Activated CD4-positive, alpha-beta memory T cell treated with anti-CD3 and anti-CD28 coated beads for 36 hours (primary cell): Measurements from ENCODE around the gene INSIG2. TPM values are rescaled to one million over a fixed set of nuclear protein-coding genes. Genes with fewer than 3 reads are reported as not detected.

Source experiments
- CTCF ChIA-PET: fragments of 350-600 bp; sonication (Branson Sonifier 250); formaldehyde crosslinking; loops from one replicate; lab custom pipeline; 2021; ENCODE audit warnings: antibody characterized with exemption, inconsistent platforms; lab: Charles Lee
- POLR2A ChIA-PET: fragments of 350-600 bp; sonication (Branson Sonifier 250); formaldehyde crosslinking; loops from one replicate; lab custom pipeline; 2021; ENCODE audit warnings: antibody characterized with exemption; lab: Charles Lee
- DNase-seq: peaks from one replicate; pipeline ENCODE4 v3.0.0-alpha.2; 2020
- H3K27ac Mint-ChIP-seq: one replicate; pipeline ENCODE4 v1.8.0; 2021; ENCODE audit warnings: mixed read lengths
- H3K27me3 Mint-ChIP-seq: one replicate; pipeline ENCODE4 v1.8.0; 2021; ENCODE audit warnings: mixed read lengths
- H3K36me3 Mint-ChIP-seq: one replicate; pipeline ENCODE4 v1.8.0; 2021; ENCODE audit warnings: mixed read lengths
- H3K4me1 Mint-ChIP-seq: one replicate; pipeline ENCODE4 v1.8.0; 2021; ENCODE audit warnings: low read depth, mixed read lengths
- H3K4me3 Mint-ChIP-seq: one replicate; pipeline ENCODE4 v1.8.0; 2021; ENCODE audit warnings: mild to moderate bottlenecking, mixed read lengths
- H3K9me3 Mint-ChIP-seq: one replicate; pipeline ENCODE4 v1.8.0; 2021; ENCODE audit warnings: mixed read lengths
- intact Hi-C: fragments of 100-400 bp; cut with micrococcal nuclease; formaldehyde crosslinking; loops from one replicate; pipeline ENCODE4 v1.15.1; 2023
- total RNA-seq, 2 experiments: library from RNA; stranded (reverse); gene quantifications; one replicate each; pipeline ENCODE4 v1.2.3, GENCODE V29; 2021

The INSIG2 gene
- total RNA-seq = 10 to 100 TPM; 35.0 to 40.2 TPM

DNA sequence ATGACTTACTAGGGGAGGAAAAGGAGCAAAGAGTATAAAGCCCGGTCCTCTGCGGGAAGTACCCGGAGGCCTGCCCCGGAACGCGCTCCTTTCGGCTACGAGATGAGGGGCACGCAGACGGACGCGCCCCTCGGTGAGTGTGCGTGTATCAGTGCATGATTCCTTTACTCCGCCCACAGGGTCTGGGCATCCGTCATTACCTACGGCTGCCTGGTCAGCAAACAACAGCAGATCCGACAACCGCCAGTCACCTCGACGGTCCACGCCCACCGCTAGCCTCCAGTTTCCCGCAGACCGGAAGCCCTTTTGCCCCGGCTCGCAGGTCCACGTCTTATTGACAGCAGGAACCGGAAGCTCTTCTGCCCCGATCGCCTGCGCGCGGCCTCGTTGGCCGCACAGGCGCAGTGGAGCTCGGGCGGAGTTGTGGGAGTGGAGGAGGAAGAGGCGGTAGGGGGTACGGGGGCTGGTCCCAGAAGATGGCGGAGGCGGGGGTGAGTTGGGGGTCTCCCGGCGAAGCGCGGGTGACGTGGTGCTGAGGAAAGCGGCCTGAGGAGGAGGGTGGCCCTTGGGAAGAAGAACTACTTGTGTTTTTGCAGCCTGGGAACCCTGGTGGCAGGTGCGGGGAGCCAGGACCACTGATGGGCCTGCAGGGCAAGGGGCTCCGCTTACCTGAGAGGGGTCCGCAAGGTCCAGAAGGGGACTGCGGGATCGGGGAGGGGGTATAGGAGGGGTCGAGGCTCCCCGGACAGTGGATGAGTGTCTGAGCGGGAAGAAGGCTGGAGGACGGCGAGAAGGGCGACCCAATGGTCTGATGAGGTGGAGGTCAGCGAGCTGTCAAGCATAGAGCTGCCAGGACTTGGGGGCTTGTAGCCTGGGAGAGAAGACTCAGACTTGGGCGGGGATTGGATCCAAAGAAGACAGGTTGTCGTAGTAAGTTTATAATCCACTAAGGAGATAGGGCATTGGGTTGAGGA is at the start of gene INSIG2:
Gene INSIG2 (plus strand): TSS at position 421 of the 974 bp plus-strand sequence. CDS start 8,086 bp downstream, outside the sequence.
- Mint-ChIP-seq H3K9me3 (no peaks in the 10 kb centered on the region), H3K27ac (peak within 1 kb of the TSS; percentile 85), H3K4me1 (peaks cover 21% of the 10 kb centered on the region), H3K4me3 (peak within 1 kb of the TSS; percentile 89), H3K27me3 (peaks cover 2% of the 10 kb centered on the region), H3K36me3 (peaks cover 1% of the 10 kb centered on the region)
- intact Hi-C loops = loop anchor here (1.0 to 2.0 kb wide), 7 partner anchors 43 to 274 kb away; partner anchors contain the start of genes CCDC93 and DDX18
- peak; percentile 96 for DNase-seq
- POLR2A ChIA-PET = interaction anchor here (0.9 to 1.6 kb wide), 4 partner anchors 10 to 88 kb away, joined by 4 to 6 read pairs (median 4); partner anchors contain the start of gene CCDC93
- CTCF ChIA-PET = interaction anchor here (0.6 to 2.8 kb wide), 10 partner anchors 10 to 274 kb away, joined by 3 to 21 read pairs (median 5); partner anchors contain the start of gene DDX18

DNA sequence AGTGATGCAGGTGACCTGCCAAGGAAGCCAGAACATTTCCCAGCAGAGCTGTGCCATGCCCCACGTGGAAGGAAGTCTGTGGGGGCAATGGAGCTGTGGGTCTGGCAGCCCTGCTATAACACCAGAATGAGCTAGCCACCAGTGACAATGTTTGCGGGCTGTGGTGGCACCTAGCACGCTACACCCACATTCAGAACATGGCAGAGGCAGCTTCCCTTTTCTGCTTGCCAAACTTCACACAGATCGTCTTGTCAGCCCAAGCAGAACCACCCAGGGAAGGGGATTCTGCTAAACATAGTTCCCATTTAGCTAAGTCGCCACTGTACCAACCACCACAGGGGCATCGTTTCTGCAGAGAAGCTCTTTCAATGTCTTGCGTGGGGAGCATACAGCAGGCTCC is 47.4 kb upstream of the INSIG2 start:
- ChIA-PET POLR2A (no interaction called here), CTCF (interaction anchor here (0.9 to 1.6 kb wide), 3 partner anchors 8 to 20 kb away, joined by 3 to 4 read pairs (median 4); no protein-coding TSS in a partner anchor)
- H3K4me3 Mint-ChIP-seq = no peak overlapping the region
- DNase-seq = no peak
- H3K27ac Mint-ChIP-seq = no peak overlapping the region
- intact Hi-C loops = loop anchor here (10.0 kb wide), 1 partner anchor 274 kb away; no protein-coding TSS in a partner anchor
- peaks cover 8% of the 10 kb centered on the region for H3K4me1 Mint-ChIP-seq
- peaks cover 2% of the 10 kb centered on the region for H3K36me3 Mint-ChIP-seq
- H3K9me3 Mint-ChIP-seq = peaks cover 6% of the 10 kb centered on the region
- H3K27me3 Mint-ChIP-seq = peaks cover 38% of the 10 kb centered on the region

DNA sequence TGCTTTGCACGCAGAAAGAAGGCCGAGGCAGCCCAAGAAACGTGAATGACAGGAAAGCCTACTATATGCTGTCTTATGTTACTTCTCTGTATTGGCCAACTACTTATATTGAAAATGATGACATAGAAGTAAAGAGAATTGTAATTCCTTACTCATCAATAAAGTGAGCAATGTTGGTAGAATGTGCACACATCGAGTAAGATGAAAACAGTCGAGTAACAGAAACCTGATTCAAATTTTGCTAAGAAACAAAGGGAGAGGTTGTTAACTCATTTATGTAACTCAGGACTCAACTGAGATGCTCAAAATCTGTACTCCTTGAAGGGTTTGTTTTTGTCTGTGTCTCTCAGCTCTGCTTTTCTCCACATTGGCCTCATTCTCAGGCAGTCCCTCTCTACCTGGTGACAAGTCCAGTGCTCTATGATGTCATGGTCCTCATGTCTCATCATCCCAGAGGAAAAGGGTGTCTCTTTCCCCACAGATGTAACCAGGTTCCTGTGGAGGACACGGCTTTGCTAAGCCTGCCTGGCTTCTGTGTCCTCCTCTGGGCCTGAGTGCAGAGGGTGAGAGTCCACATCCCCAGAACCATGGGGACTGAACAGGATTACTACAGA is 44.1 kb upstream of the INSIG2 start:
- no peaks in the 10 kb centered on the region for H3K36me3 Mint-ChIP-seq
- peaks cover 10% of the 10 kb centered on the region for H3K4me1 Mint-ChIP-seq
- H3K27ac Mint-ChIP-seq = peak overlapping the region; percentile 71
- no peaks in the 10 kb centered on the region for H3K9me3 Mint-ChIP-seq
- ChIA-PET POLR2A (no interaction called here), CTCF (interaction anchor here (1.1 to 4.4 kb wide), 2 partner anchors 11 to 59 kb away, joined by 3 to 46 read pairs; no protein-coding TSS in a partner anchor)
- no peak overlapping the region for H3K4me3 Mint-ChIP-seq
- intact Hi-C loops = loop anchor here (1.0 to 10.0 kb wide), 3 partner anchors 16 to 271 kb away; partner anchors contain the start of gene INSIG2
- H3K27me3 Mint-ChIP-seq = peaks cover 34% of the 10 kb centered on the region
- peak; percentile 14 for DNase-seq

DNA sequence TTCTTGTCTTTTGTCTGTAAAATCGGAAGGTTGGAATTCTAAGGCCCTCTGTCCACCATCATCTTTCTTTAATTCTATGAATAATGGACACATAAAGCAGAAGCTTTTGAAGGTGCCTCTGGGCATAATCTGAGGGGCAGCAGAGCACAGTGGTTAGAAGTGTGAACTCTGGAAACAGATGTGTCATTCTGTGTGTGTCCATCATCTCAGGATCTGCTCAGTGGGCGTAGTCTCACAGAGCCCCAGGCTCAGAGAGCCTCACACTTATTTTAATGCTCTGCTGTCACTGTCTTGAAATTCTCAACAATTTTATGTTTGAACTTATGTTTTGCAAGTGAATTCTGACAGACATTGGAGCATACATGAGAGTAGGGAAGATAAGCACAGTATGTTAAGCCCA is 43.4 kb upstream of the INSIG2 start:
- intact Hi-C loops = loop anchor here (1.0 to 10.0 kb wide), 6 partner anchors 15 to 357 kb away; partner anchors contain the start of gene INSIG2
- no peaks in the 10 kb centered on the region for H3K9me3 Mint-ChIP-seq
- CTCF ChIA-PET = interaction anchor here (4.4 kb wide), 1 partner anchor 11 kb away, joined by 46 read pairs; no protein-coding TSS in a partner anchor
- peak overlapping the region; percentile 71 for H3K27ac Mint-ChIP-seq
- peak; percentile 12 for DNase-seq
- H3K27me3 Mint-ChIP-seq = peaks cover 33% of the 10 kb centered on the region
- no peaks in the 10 kb centered on the region for H3K36me3 Mint-ChIP-seq
- POLR2A ChIA-PET = no interaction called here
- H3K4me3 Mint-ChIP-seq = no peak overlapping the region
- peaks cover 10% of the 10 kb centered on the region for H3K4me1 Mint-ChIP-seq

DNA sequence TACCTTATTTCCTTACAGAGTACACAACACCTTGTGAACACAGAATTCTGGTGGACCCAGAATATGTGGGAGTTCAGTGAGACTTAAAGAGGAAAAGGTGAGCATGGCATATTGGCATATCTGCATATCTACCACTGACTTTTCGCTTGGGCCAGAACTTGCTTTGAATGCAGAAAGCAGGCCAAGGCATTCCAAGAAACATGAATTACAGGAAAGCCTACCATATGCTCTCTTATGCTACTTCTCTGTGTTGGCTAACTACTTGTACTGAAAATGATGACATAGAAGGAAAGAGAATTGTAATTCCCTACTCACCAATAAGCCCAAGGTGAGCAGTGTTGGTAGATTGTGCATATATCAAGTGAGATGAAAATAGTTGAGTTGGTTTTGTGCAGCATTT is 43.0 kb upstream of the INSIG2 start:
- POLR2A ChIA-PET = no interaction called here
- Mint-ChIP-seq H3K36me3 (no peaks in the 10 kb centered on the region), H3K27me3 (peaks cover 34% of the 10 kb centered on the region), H3K4me1 (peaks cover 10% of the 10 kb centered on the region), H3K27ac (peak overlapping the region; percentile 71), H3K4me3 (no peak overlapping the region), H3K9me3 (no peaks in the 10 kb centered on the region)
- intact Hi-C loops = loop anchor here (2.0 to 10.0 kb wide), 5 partner anchors 44 to 357 kb away; partner anchors contain the start of gene INSIG2
- no peak for DNase-seq
- CTCF ChIA-PET = interaction anchor here (0.6 to 4.4 kb wide), 5 partner anchors 12 to 810 kb away, joined by 3 to 46 read pairs (median 5); no protein-coding TSS in a partner anchor

DNA sequence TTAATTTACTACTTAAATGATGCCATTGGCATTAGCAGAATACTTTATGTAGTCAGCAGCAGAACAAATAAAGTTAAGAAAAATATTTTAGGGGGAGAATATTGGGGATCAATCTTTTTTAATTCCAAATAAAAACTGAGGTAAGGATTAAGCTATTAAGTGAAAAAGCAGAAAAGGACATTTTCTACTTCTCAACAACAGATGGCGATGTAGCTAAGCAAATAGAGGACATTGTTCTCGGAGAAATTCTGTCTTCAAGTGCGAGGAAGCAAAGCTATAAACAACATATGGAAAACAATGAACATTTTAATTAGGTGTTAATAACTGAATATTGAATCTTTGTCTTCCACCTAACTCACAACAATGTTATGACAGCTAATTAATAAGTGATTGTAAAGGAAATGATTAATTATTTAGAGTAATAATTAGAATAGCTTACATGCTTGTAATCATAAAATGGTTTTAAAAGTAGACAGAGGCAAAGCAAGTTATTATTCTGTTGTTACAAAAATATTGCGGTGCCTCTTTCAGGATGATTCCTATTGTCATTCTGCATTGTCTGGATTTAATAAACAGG is 41.5 kb upstream of the INSIG2 start:
- ChIA-PET CTCF (interaction anchor here (0.6 to 4.4 kb wide), 42 partner anchors 8 to 1430 kb away, joined by 3 to 46 read pairs (median 4); partner anchors contain the start of genes DDX18 and INSIG2), POLR2A (no interaction called here)
- Mint-ChIP-seq H3K9me3 (no peaks in the 10 kb centered on the region), H3K4me1 (peaks cover 10% of the 10 kb centered on the region), H3K27ac (no peak overlapping the region), H3K27me3 (peaks cover 39% of the 10 kb centered on the region), H3K4me3 (no peak overlapping the region), H3K36me3 (no peaks in the 10 kb centered on the region)
- no peak for DNase-seq
- intact Hi-C loops = loop anchor here (1.0 to 10.0 kb wide), 5 partner anchors 141 to 809 kb away; no protein-coding TSS in a partner anchor

DNA sequence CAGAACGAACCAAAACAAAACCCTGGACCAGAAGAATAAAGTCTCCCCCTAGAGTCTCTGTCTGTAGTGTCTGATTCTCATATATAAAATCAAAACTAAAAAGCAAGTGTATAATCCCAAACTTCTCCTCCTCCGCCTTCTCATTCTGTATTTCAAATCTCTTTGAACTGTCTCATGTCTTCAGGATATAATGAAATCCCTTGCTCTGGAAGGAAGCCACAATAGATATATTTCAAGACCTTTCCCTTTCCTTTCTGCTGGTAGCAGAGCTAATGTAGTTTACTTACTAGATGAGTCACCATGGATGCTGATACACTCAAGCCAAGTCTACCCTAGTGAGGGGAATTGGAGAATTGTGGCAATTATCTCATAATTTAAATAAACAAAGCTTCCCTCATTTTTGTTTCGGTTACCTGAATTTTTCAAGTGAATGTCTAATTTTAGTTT is 40.9 kb upstream of the INSIG2 start:
- intact Hi-C loops = loop anchor here (1.0 to 10.0 kb wide), 5 partner anchors 140 to 808 kb away; no protein-coding TSS in a partner anchor
- Mint-ChIP-seq H3K27ac (no peak overlapping the region), H3K9me3 (no peaks in the 10 kb centered on the region), H3K36me3 (no peaks in the 10 kb centered on the region), H3K4me1 (peaks cover 10% of the 10 kb centered on the region), H3K4me3 (no peak overlapping the region), H3K27me3 (peaks cover 37% of the 10 kb centered on the region)
- DNase-seq = no peak
- ChIA-PET POLR2A (no interaction called here), CTCF (interaction anchor here (0.6 to 4.4 kb wide), 36 partner anchors 8 to 1244 kb away, joined by 3 to 46 read pairs (median 5); partner anchors contain the start of genes DDX18 and INSIG2)

DNA sequence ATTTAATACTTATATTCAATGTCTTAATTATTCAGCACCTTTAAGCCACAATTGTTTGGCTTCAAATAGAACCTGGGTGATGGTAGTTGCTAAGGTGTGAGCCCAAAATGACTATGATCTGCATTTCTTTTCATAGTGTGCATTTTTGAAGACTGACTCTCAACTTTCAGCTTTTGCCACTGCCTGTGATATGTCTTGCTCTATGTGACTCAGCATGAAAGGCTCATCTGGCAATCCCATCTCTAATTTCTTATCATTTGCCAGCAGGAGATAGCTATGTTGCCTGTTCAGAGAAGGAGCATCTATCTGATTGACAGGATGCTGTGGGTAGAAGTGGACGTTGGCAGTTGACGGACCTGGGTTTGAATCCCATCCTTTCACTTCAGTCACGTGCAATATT is 39.9 kb upstream of the INSIG2 start:
- no peak for DNase-seq
- intact Hi-C loops = loop anchor here (1.0 to 10.0 kb wide), 5 partner anchors 100 to 354 kb away; no protein-coding TSS in a partner anchor
- CTCF ChIA-PET = interaction anchor here (0.6 to 1.1 kb wide), 3 partner anchors 17 to 175 kb away, joined by 3 to 4 read pairs (median 3); no protein-coding TSS in a partner anchor
- peaks cover 10% of the 10 kb centered on the region for H3K4me1 Mint-ChIP-seq
- H3K9me3 Mint-ChIP-seq = no peaks in the 10 kb centered on the region
- H3K27ac Mint-ChIP-seq = no peak overlapping the region
- H3K27me3 Mint-ChIP-seq = peaks cover 31% of the 10 kb centered on the region
- no peaks in the 10 kb centered on the region for H3K36me3 Mint-ChIP-seq
- POLR2A ChIA-PET = no interaction called here
- H3K4me3 Mint-ChIP-seq = no peak overlapping the region

DNA sequence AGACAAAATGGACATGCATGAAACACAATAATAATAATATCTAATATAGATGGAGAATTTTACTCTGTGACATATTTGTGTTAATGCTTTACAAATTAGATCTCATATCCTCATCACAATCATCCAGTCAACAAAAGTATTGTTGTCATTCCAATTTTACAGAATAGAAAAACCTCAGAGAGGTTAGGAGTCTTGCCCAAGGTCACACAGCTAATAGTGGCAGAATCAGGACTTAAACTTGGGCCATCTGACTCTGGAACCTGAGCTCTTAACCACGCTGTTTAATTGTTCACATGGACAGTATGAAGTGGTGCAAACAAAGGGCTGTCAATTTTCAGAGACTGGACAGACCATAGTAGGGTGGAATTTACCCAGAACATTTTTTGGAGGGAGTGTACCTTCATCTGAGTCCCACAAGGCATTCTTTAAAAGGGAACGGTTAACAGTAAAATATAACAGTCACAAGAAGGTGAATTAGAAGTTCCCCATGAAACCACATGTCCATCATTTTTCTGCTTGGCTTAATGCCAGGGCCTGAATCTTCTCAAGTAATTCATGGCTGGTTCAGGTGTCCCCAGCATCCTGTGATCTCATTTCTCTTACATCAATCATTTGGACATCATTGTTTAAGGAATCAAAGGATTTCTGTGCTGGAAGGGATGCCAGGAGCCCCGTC is 39.0 kb upstream of the INSIG2 start:
- intact Hi-C loops = loop anchor here (5.0 to 10.0 kb wide), 4 partner anchors 138 to 353 kb away; no protein-coding TSS in a partner anchor
- Mint-ChIP-seq H3K4me3 (no peak overlapping the region), H3K4me1 (peaks cover 6% of the 10 kb centered on the region), H3K27ac (no peak overlapping the region), H3K27me3 (peaks cover 28% of the 10 kb centered on the region), H3K9me3 (no peaks in the 10 kb centered on the region), H3K36me3 (no peaks in the 10 kb centered on the region)
- ChIA-PET POLR2A (no interaction called here), CTCF (interaction anchor here (0.9 kb wide), 1 partner anchor 174 kb away, joined by 3 read pairs; no protein-coding TSS in a partner anchor)
- DNase-seq = no peak

DNA sequence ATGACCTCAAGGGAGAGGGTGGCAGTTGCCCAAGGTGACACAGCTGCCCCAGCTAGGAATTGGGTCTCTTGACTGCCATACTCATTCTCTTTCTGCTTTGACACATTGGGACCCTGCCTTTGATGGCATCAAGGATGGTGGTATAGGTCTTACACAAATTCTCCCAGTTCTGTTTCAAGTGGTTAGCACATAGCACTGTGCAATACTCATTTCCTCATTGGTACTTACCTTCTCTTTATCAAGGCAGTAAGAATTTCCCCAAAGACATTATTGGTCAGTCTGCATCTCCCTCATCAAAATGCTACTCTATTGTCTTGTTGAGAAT is 38.5 kb upstream of the INSIG2 start:
- Mint-ChIP-seq H3K27me3 (peaks cover 28% of the 10 kb centered on the region), H3K9me3 (no peaks in the 10 kb centered on the region)
- POLR2A ChIA-PET = no interaction called here

More for the DNA sequence above, 38.5 kb upstream of the INSIG2 start:
- Mint-ChIP-seq H3K4me3 (no peak overlapping the region), H3K4me1 (peaks cover 2% of the 10 kb centered on the region), H3K27ac (no peak overlapping the region), H3K36me3 (no peaks in the 10 kb centered on the region)
- CTCF ChIA-PET = interaction anchor here (2.1 kb wide), 1 partner anchor 17 kb away, joined by 11 read pairs; no protein-coding TSS in a partner anchor
- intact Hi-C loops = loop anchor here (5.0 to 10.0 kb wide), 4 partner anchors 138 to 353 kb away; no protein-coding TSS in a partner anchor
- DNase-seq = peak; percentile 12
